Endodermal cell (in vitro differentiated cells): ENCODE results near the gene KCNC1. TPM values are rescaled to one million over a fixed set of nuclear protein-coding genes. Genes with fewer than 3 reads are reported as not detected.

Experiments
- DNase-seq: peaks from one replicate; pipeline ENCODE4 v3.0.0-alpha.2; 2017
- H3K27ac ChIP-seq: 2 replicates; pipeline ENCODE4 v1.5.1; 2013; ENCODE audit warnings: mild to moderate bottlenecking, low read depth, low read length, moderate library complexity
- H3K27me3 ChIP-seq: 2 replicates; pipeline ENCODE4 v1.6.1; 2013; ENCODE audit warnings: mild to moderate bottlenecking, low read length, moderate library complexity; ENCODE audit not compliant: insufficient read depth, control insufficient read depth, poor library complexity, severe bottlenecking
- H3K36me3 ChIP-seq: 2 replicates; pipeline ENCODE4 v1.7.0; 2013; ENCODE audit warnings: mild to moderate bottlenecking, low read length, moderate library complexity; ENCODE audit not compliant: control insufficient read depth, insufficient read depth
- H3K4me1 ChIP-seq: one replicate; pipeline ENCODE4 v1.7.0; 2013; ENCODE audit warnings: low read length; ENCODE audit not compliant: control insufficient read depth, insufficient read depth
- H3K4me3 ChIP-seq: 2 replicates; pipeline ENCODE4 v1.5.1; 2013; ENCODE audit warnings: mild to moderate bottlenecking, low read length, moderate library complexity
- H3K9ac ChIP-seq: 2 replicates; pipeline ENCODE4 v1.6.1; 2013; ENCODE audit warnings: mild to moderate bottlenecking, low read length, moderate library complexity; ENCODE audit not compliant: poor library complexity, severe bottlenecking; ENCODE audit errors: extremely low read depth
- H3K9me3 ChIP-seq: 2 replicates; pipeline ENCODE4 v1.6.1; 2013; ENCODE audit warnings: mild to moderate bottlenecking, low read length, moderate library complexity; ENCODE audit not compliant: control insufficient read depth
- H3K27ac Mint-ChIP-seq: 2 replicates; pipeline ENCODE4 v1.8.0; 2020; ENCODE audit warnings: mixed read lengths
- H3K27me3 Mint-ChIP-seq: 2 replicates; pipeline ENCODE4 v1.8.0; 2021; ENCODE audit warnings: mild to moderate bottlenecking, mixed read lengths; ENCODE audit not compliant: insufficient read depth
- H3K36me3 Mint-ChIP-seq: 2 replicates; pipeline ENCODE4 v1.8.0; 2020; ENCODE audit warnings: low read depth, mixed read lengths
- H3K4me1 Mint-ChIP-seq: 2 replicates; pipeline ENCODE4 v1.8.0; 2020; ENCODE audit warnings: mixed read lengths
- H3K4me3 Mint-ChIP-seq: 2 replicates; pipeline ENCODE4 v1.8.0; 2020; ENCODE audit warnings: mild to moderate bottlenecking, moderate library complexity, mixed read lengths
- H3K9me3 Mint-ChIP-seq: 2 replicates; pipeline ENCODE4 v1.8.0; 2020; ENCODE audit warnings: mild to moderate bottlenecking, mixed read lengths
- CTCF ChIP-seq: fragments of 200-600 bp; sonication (generic); conservative IDR thresholded peaks from 2 replicates; pipeline ENCODE4 v1.5.0; 2021; ENCODE audit warnings: antibody characterized with exemption, mild to moderate bottlenecking
- WGBS, 2 experiments: methylation state at CpG; one replicate each; pipeline versions ENCODE4 v1.1.5 to v1.1.7; 2013; ENCODE audit warnings: missing lambda C conversion rate in 2 of 2, mixed read lengths in 1 of 2; ENCODE audit not compliant: insufficient coverage in 1 of 2, insufficient read length in 1 of 2; 5-methylcytosine and 5-hydroxymethylcytosine counted together
- total RNA-seq, 2 donors: library from RNA; stranded (reverse); fragmentation: NEBNext Ultra II Directional in 1 of 2; extraction: Animal tissue kit (Norgen Biotek cat#: 25700) in 1 of 2; gene quantifications; 2 replicates in 1 of 2; 3 replicates in 1 of 2; pipeline ENCODE4 v1.2.1, GENCODE V29; 2021

Gene KCNC1
- total RNA-seq, 2 donors from 2014 or later: not detected

- no peak overlapping the region for H3K4me3 Mint-ChIP-seq
- 96 to 100% methylated on average over 2 to 3 of the region's 3 CpGs for WGBS, 2 experiments
- DNase-seq: no peak
These were observed 97.3 kb downstream of the KCNC1 start for GRCh38 chr11:17831883-17832282.

More at GRCh38 chr11:17831883-17832282, 97.3 kb downstream of the KCNC1 start:
- Mint-ChIP-seq H3K27me3 (no peaks in the 10 kb centered on the region), H3K4me1 (peaks cover 4% of the 10 kb centered on the region), H3K27ac (no peak overlapping the region), H3K9me3 (no peaks in the 10 kb centered on the region), H3K36me3 (no peaks in the 10 kb centered on the region)
- H3K4me3 ChIP-seq: no peak overlapping the region
- no peak for TF ChIP-seq CTCF
- no peak overlapping the region for H3K27ac ChIP-seq
- H3K27me3 ChIP-seq: no peaks in the 10 kb centered on the region
- no peaks in the 10 kb centered on the region for H3K36me3 ChIP-seq
- H3K9me3 ChIP-seq: no peaks in the 10 kb centered on the region
- H3K9ac ChIP-seq: no peak overlapping the region
- no peaks in the 10 kb centered on the region for H3K4me1 ChIP-seq

Other genes starting within 250 kb of the KCNC1 start
- gene USH1C, start 190.4 kb upstream of the KCNC1 start, total RNA-seq: 1 to 10 TPM; 1.5 to 2.8 TPM
- under 1 TPM; 0.33 to 0.55 TPM for gene OTOG, start 187.5 kb upstream of the KCNC1 start, total RNA-seq
- not detected for gene MYOD1, start 15.2 kb upstream of the KCNC1 start, total RNA-seq